Stimulated activated memory B cell treated with anti-CD40 and anti-IgM and Interleukin-4, amounts not matched to agents 10 μg/mL and 1 μg/mL and 100 μg/mL, for 72 hours (primary cell): ENCODE results near the gene TLK2.

Source experiments
- ATAC-seq: fragments of 150-1000 bp; cut with Tn5 transposase; 2 replicates; pipeline ENCODE4 v1.10.0; 2021
- H3K27ac Mint-ChIP-seq: one replicate; pipeline ENCODE4 v1.8.0; 2022; ENCODE audit warnings: mild to moderate bottlenecking, mixed read lengths
- H3K27me3 Mint-ChIP-seq: one replicate; pipeline ENCODE4 v1.8.0; 2022; ENCODE audit warnings: mixed read lengths
- H3K36me3 Mint-ChIP-seq: one replicate; pipeline ENCODE4 v1.8.0; 2022; ENCODE audit warnings: mixed read lengths
- H3K4me1 Mint-ChIP-seq: one replicate; pipeline ENCODE4 v1.8.0; 2022; ENCODE audit warnings: mixed read lengths
- H3K4me3 Mint-ChIP-seq: one replicate; pipeline ENCODE4 v1.8.0; 2022; ENCODE audit warnings: mild to moderate bottlenecking, moderate library complexity, mixed read lengths
- H3K9me3 Mint-ChIP-seq: one replicate; pipeline ENCODE4 v1.8.0; 2022; ENCODE audit warnings: mixed read lengths

Gene TLK2

DNA sequence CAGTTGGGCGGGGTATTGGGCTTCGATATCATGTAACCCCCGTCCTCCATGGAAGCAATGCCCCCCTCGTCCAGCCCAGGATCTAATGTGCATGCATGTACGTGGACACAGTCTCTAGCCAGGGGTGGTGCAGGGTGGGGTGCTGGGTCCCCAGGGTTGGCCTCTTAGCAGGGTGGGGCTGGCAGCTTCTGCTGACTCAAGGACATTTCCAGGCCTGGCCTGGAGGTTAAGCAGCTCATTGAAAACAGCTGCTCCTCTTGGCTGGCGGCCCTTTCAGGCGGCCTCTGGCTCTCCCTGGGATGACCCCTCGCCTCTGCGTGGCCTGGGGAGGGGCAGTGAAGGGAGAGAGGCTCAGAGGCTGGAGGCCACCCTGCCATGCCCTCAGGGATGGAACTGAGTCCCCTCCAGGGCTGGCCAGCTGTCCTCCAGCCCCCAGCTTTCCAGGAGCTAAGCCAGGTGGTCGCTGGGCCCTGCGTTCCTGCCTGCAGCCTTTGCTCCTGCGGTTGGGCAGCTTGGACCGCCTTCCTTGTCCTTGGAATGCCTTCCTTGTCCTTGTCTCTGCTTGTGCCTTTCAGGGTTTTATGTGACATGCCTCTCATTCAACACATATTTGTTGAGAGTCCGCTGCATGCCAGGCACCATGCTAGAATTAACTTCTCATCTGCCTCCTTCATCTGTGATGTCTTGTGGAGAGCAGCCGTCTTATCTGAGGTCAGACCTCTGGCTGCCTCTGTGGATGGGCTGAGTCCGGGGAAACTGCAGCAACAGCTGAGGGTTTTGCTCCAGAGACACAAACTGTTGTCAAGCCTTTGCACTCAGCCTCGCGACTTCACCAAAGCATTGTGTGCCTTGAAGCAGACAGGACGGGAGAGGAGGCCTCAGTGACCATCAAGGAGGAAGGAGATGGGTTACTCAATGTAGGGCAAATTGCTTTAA, 175.5 kb downstream of the TLK2 start:
- no peaks in the 10 kb centered on the region for H3K36me3 Mint-ChIP-seq
- peak; percentile 22 for ATAC-seq
- H3K27me3 Mint-ChIP-seq: no peaks in the 10 kb centered on the region
- peaks cover 25% of the 10 kb centered on the region for H3K4me1 Mint-ChIP-seq
- H3K4me3 Mint-ChIP-seq: peak overlapping the region; percentile 88
- peak overlapping the region; percentile 91 for H3K27ac Mint-ChIP-seq
- H3K9me3 Mint-ChIP-seq: no peaks in the 10 kb centered on the region

DNA sequence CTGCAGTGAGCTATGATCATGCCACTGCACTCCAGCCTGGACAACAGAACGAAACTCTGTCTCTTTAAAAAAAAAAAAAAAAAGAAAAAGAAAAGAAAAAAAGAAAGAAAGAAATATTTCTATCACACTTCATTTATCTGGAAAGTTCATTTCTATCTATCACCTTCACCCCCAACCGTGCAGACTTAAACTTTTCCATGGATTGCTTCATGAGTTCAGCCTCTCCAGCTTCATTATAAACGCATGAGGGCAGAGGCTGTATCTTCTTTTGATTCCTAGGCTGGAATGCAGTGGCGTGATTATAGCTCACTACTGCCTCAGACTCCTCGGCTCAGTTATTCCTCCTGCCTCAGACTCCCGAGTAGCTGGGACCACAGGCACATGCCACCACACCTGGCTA, 177.0 kb downstream of the TLK2 start:
- no peak for ATAC-seq
- Mint-ChIP-seq H3K4me3 (no peak overlapping the region), H3K27ac (no peak overlapping the region), H3K27me3 (no peaks in the 10 kb centered on the region), H3K36me3 (no peaks in the 10 kb centered on the region), H3K4me1 (peaks cover 25% of the 10 kb centered on the region), H3K9me3 (peaks cover 6% of the 10 kb centered on the region)

DNA sequence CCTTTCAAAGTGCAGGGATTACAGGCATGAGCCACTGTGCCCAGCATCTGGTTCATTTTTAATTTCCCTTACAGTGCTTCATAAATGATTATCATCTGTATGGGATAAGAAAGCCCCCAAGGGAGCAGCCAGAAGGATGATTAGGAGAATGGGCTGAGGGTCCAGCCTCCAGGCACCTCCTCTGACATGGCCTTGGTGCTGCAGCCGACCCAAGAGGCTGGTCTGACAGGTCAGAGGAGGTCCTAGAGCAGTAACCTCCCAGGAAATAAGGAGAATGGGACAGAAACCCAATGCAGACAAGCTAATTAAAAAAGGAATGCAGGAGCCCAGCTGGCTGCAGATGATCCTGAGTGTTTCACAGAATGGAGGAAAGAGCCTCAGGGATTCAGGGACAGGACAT, 177.8 kb downstream of the TLK2 start:
- Mint-ChIP-seq H3K27me3 (no peaks in the 10 kb centered on the region), H3K36me3 (no peaks in the 10 kb centered on the region), H3K27ac (no peak overlapping the region), H3K4me3 (no peak overlapping the region), H3K9me3 (peaks cover 12% of the 10 kb centered on the region), H3K4me1 (peaks cover 25% of the 10 kb centered on the region)
- ATAC-seq: no peak

DNA sequence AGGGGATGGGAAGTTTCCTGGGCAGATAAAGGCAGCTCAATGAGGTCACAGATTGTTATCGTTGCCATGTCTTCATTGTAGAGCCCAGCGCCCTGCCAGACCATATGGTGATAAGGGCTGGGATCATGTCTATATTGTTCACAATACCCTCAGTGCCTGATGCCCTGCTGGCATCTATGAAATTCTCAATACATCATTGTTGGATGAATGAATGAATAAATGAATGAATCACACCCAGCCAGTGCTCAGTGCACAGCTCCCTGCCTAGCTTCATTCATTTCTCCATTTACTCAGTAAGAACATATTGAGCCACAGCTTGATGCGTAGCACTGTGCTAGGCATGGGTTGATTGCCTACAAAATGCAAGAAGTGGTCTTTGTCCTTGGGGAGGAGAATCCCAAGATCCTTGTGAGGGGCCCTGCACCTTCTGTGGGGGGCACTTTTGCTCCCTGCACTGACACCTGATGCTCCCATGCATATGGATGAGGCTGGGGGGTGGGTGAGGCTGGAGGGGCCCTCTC, 178.6 kb downstream of the TLK2 start:
- Mint-ChIP-seq H3K4me1 (peaks cover 18% of the 10 kb centered on the region), H3K27ac (no peak overlapping the region), H3K36me3 (no peaks in the 10 kb centered on the region), H3K27me3 (no peaks in the 10 kb centered on the region), H3K4me3 (no peak overlapping the region), H3K9me3 (peaks cover 14% of the 10 kb centered on the region)
- no peak for ATAC-seq

DNA sequence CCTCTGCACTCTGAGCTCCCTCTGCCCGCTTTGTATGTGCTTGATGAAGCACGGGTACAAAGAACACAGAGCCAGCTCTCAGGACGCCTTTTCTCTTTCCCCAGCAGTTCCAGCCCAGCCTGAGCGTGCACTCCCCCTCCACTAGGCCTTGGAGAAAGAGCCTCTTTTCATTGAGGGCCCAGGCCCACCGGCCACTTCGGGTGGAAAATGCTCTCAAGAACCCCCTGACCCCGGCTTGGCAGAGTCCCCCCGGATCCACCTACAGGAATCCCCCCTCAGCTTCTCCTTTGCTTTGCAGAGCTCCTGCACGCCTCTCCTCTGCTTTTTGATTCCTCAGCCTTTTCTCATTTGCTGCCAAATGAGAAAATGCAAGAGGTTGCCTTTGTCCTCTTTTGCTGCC, 179.1 kb downstream of the TLK2 start:
- no peak overlapping the region for H3K4me3 Mint-ChIP-seq
- peaks cover 13% of the 10 kb centered on the region for H3K4me1 Mint-ChIP-seq
- no peak for ATAC-seq
- H3K27ac Mint-ChIP-seq: no peak overlapping the region
- H3K27me3 Mint-ChIP-seq: no peaks in the 10 kb centered on the region
- H3K36me3 Mint-ChIP-seq: no peaks in the 10 kb centered on the region
- peaks cover 14% of the 10 kb centered on the region for H3K9me3 Mint-ChIP-seq

DNA sequence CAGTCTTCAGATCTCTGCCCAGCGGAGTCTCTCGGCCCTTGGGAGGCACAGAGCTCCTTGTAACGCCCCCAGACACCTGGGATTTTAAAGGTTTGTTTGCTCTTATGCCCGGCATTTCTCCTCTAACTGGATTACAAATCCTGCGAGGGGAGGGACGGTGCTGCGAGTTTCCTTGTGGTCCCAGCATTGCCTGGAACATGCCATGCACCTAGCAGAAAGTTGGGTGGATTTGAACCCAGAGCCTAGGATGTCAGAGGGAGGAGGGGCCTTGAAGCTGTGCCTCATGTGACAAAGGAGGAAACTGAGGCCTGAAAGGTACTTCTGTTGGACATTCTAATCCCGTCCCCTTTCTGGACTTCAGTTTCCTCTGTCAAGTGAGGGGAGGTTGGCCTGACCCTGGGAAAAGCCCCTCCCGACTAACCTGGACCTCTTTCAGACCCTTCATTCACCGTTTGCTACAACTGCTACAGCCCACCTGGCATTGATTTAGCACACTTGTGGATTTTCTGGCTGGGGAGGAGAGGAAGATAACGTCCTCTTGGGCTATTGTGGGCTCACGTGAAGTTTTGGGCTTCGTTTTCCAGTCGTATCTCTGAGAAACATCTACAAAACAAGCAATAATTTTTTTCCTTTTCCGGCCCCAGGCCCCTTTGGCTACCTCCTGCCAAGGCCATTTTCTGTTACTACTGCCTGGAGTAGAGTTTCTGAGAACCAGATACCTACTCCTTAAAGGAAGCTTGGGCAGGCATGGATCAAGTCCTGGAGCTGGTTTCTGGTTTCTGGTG, 179.7 kb downstream of the TLK2 start:
- Mint-ChIP-seq H3K27me3 (no peaks in the 10 kb centered on the region), H3K9me3 (peaks cover 14% of the 10 kb centered on the region), H3K27ac (no peak overlapping the region), H3K4me1 (peaks cover 7% of the 10 kb centered on the region), H3K4me3 (no peak overlapping the region), H3K36me3 (no peaks in the 10 kb centered on the region)
- ATAC-seq: no peak

DNA sequence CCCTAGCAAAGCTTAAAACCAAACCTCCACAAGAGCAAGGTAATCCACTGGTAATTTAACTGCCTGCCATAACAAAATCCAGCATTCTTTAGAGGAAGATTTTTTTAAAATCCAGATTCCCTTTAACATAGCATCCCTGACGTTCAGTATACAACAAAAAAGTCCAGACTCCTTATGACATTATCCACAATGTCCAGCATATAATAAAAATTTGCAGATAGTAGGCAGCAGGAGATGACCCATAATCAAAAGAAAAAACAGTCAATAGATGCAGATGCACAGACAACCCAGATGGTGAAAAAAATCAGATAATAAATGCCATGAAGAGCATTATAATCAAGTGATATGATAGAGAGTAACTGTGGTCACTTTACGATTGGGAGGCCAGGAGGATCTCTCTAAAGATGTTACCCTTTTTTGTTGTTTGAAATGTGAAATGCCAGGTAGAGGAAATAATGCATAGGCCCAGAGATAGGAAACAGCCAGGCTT, 182.0 kb downstream of the TLK2 start:
- peaks cover 4% of the 10 kb centered on the region for H3K4me1 Mint-ChIP-seq
- H3K36me3 Mint-ChIP-seq: no peaks in the 10 kb centered on the region
- H3K27me3 Mint-ChIP-seq: no peaks in the 10 kb centered on the region
- no peak for ATAC-seq
- peaks cover 14% of the 10 kb centered on the region for H3K9me3 Mint-ChIP-seq
- H3K4me3 Mint-ChIP-seq: no peak overlapping the region
- no peak overlapping the region for H3K27ac Mint-ChIP-seq

DNA sequence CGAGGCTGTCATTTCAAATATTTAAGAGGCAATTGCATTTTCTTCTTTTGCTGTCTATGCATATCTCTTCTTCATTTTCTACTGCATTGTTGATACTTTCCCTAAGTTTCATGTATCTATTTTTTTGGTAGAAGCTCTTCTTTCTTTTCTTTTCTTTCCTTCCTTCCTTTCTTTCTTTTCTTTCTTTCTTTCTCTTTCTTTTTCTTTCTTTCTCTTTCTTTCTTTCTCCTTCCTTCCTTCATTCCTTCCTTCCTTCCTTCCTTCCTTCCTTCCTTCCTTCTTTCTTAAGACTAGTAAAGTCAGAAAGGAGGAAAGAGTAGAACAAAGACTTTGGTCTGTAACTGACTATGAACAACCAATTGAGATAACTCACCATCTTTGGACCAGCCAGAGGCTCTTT, 182.7 kb downstream of the TLK2 start:
- no peak for ATAC-seq
- H3K27me3 Mint-ChIP-seq: no peaks in the 10 kb centered on the region
- no peak overlapping the region for H3K4me3 Mint-ChIP-seq
- peaks cover 14% of the 10 kb centered on the region for H3K9me3 Mint-ChIP-seq
- H3K36me3 Mint-ChIP-seq: no peaks in the 10 kb centered on the region
- H3K27ac Mint-ChIP-seq: no peak overlapping the region
- peaks cover 4% of the 10 kb centered on the region for H3K4me1 Mint-ChIP-seq

DNA sequence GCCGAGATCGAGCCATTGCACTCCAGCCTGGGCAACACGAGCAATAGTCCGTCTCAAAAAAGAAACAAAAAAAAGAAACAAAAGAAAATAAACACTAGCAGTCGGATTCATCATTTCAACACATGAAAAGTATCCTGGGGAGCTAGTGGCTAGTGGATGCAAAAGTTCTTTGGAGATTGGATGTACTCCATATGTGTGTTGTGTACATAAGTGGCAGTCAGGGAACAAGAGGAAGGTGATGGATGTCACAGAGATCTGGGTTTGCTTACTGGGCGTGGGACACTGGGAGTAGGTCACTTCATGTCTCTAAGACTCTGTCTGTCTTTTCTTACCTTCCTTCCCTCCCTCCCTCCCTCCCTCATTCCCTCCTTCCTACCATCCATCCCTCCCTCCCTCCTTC, 184.2 kb downstream of the TLK2 start:
- no peaks in the 10 kb centered on the region for H3K27me3 Mint-ChIP-seq
- no peak overlapping the region for H3K4me3 Mint-ChIP-seq
- H3K9me3 Mint-ChIP-seq: peaks cover 14% of the 10 kb centered on the region
- no peak for ATAC-seq
- peaks cover 4% of the 10 kb centered on the region for H3K4me1 Mint-ChIP-seq
- no peak overlapping the region for H3K27ac Mint-ChIP-seq
- H3K36me3 Mint-ChIP-seq: no peaks in the 10 kb centered on the region
